ENCODE results near the gene MAP2.
A peak's percentile ranks its signal among the peaks of the same experiment; 100 is the strongest.

DNA sequence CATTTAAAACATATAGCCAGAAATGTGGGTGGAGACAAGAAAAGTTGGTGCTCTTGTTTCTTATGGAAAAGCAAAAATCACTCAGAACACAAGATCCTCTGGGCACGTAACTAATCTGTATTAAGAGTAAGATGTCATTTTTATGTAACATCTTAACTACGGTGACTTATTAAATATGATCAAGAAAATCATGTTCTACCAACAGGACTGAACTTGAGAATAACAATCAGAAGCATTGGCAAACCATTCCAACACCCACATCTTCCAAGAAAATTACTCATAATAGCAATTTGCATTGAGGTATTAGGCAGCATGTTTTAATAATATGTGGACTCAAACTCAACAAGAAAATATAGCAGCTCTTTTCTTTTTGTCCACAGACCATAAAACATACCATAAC, 21.6 kb downstream of the MAP2 start:
- no peak for TF ChIP-seq CTCF (IDR thresholded peaks at IDR 0.05)
- TF ChIP-seq POLR2A (IDR thresholded peaks at IDR 0.05): no peak
- peak in 1 of 2 donors; percentile 43 for TF ChIP-seq POLR2AphosphoS5 (IDR thresholded peaks at IDR 0.05; ENCODE audit: insufficient read depth in 1 of 2, low read depth in 1 of 2)
